ENCODE data around the gene CPN2. TPM values are rescaled to one million over a fixed set of nuclear protein-coding genes. Genes with fewer than 3 reads are reported as not detected.
A peak's percentile ranks its signal among the peaks of the same experiment; 100 is the strongest.

The CPN2 gene, protein sequence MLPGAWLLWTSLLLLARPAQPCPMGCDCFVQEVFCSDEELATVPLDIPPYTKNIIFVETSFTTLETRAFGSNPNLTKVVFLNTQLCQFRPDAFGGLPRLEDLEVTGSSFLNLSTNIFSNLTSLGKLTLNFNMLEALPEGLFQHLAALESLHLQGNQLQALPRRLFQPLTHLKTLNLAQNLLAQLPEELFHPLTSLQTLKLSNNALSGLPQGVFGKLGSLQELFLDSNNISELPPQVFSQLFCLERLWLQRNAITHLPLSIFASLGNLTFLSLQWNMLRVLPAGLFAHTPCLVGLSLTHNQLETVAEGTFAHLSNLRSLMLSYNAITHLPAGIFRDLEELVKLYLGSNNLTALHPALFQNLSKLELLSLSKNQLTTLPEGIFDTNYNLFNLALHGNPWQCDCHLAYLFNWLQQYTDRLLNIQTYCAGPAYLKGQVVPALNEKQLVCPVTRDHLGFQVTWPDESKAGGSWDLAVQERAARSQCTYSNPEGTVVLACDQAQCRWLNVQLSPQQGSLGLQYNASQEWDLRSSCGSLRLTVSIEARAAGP
- not detected for total RNA-seq

DNA sequence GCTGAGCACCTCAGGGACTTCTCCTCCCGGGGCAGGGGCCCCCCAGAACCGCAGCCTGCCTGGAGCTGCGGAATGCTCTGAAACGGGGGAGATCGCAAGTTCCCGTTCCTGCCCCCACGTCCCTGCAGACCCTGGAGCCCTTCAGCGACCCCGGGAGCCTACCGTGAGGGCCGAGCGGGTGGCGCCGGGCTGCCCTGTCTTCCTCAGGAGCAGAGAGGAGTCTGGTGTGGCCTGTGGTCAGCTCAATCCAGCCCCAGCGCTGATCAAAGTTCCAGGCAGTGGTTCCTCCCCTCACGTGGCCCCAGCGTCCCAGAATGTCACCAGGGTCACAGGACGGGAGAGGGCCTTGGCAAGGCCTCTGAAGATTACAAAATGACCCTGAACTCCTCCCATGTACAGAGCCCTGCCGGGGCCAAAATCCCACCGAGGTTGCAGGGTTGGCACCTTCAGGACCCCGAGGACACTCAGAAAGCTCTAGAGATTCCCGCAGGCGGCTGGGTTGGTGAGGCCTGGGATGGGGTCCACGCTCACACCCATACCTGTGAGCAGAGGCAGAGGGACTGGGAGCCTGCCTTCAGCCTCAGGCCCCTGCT lies at the start of gene CPN2:
Gene CPN2 (minus strand): TSS at position 249 of the 593 bp plus-strand sequence. CDS start 8,626 bp downstream, outside the sequence.
- no peaks in the 10 kb centered on the region for H3K27me3 ChIP-seq
- H3K4me1 ChIP-seq = no peaks in the 10 kb centered on the region
- H3K36me3 ChIP-seq = no peaks in the 10 kb centered on the region
- no peak within 1 kb of the TSS for H3K27ac ChIP-seq
- 82 to 88% methylated on average over 22 of the region's 24 CpGs for WGBS, 2 donors
- no peak for DNase-seq (ENCODE audit: low spot score in 2 of 2)
- TF ChIP-seq POLR2A (IDR thresholded peaks at IDR 0.05) = no peak
- TF ChIP-seq, protein P1, sequence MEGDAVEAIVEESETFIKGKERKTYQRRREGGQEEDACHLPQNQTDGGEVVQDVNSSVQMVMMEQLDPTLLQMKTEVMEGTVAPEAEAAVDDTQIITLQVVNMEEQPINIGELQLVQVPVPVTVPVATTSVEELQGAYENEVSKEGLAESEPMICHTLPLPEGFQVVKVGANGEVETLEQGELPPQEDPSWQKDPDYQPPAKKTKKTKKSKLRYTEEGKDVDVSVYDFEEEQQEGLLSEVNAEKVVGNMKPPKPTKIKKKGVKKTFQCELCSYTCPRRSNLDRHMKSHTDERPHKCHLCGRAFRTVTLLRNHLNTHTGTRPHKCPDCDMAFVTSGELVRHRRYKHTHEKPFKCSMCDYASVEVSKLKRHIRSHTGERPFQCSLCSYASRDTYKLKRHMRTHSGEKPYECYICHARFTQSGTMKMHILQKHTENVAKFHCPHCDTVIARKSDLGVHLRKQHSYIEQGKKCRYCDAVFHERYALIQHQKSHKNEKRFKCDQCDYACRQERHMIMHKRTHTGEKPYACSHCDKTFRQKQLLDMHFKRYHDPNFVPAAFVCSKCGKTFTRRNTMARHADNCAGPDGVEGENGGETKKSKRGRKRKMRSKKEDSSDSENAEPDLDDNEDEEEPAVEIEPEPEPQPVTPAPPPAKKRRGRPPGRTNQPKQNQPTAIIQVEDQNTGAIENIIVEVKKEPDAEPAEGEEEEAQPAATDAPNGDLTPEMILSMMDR (IDR thresholded peaks at IDR 0.05) = no peak
- TF ChIP-seq EP300 (IDR thresholded peaks at IDR 0.05) = no peak
- no peak within 1 kb of the TSS for H3K4me3 ChIP-seq
- no peaks in the 10 kb centered on the region for H3K9me3 ChIP-seq

DNA sequence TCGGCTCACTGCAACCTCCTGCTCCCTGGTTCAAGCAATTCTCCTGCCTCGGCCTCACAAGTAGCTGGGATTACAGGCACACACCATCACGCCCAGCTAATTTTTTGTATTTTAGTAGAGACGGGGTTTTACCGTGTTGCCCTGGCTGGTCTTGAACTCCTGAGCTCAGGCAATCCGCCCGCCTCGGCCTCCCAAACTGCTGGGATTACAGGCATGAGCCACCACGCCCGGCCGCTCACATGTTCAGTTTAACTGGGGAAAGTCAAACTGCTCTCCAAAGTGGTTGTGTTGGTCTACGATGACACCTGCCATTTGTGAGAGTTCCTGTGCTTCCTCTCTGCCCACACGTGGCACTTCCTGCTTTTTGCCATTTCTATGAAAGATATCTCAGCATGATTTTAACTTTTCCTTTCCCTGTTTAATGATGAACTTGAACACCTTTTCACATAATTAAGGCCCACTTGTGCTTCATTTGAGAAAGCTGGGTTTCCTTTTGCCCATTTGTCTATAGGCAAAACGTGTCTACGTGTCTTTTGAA lies 48.8 kb upstream of the CPN2 start:
- H3K27me3 ChIP-seq = peaks cover 0 to 18% of the 10 kb centered on the region in 2 donors
- 91 to 95% methylated on average over 15 of the region's 15 CpGs for WGBS, 2 donors
- H3K36me3 ChIP-seq = peaks cover 0 to 6% (median 0%) of the 10 kb centered on the region in 3 donors
- H3K4me3 ChIP-seq = no peak overlapping the region
- no peaks in the 10 kb centered on the region for H3K9me3 ChIP-seq
- H3K4me1 ChIP-seq = peaks cover 0 to 35% (median 21%) of the 10 kb centered on the region in 4 donors
- TF ChIP-seq POLR2A (IDR thresholded peaks at IDR 0.05) (no peak), EP300 (IDR thresholded peaks at IDR 0.05) (no peak)
- TF ChIP-seq, protein P1 (IDR thresholded peaks at IDR 0.05) = no peak
- DNase-seq (ENCODE audit: low spot score in 2 of 2) = no peak
- no peak overlapping the region for H3K27ac ChIP-seq

DNA sequence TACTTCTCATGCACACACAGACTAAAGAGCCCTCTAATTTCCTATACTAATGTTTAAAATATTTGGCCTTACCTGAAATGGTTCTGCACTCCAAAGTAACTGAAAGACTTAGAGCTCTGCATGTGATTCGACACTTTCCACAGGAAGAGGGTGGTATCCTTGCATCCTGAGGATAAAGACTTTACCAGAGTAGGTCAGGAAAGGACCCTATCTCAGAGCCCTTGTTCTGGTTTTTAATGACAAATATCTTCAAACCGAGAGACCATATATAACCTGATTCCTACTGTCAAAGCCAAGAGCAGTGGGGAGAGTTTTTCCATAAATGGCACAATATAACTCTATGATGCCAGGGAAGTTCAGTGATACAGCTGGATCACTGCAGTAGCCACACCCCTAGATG lies 48.0 kb upstream of the CPN2 start, which contains the start of gene GP5:
Gene GP5 (minus strand): TSS at position 101 of the 400 bp plus-strand sequence. CDS start 984 bp downstream, outside the sequence.
- DNase-seq (ENCODE audit: low spot score in 2 of 2) = no peak
- H3K9me3 ChIP-seq = no peaks in the 10 kb centered on the region
- TF ChIP-seq POLR2A (IDR thresholded peaks at IDR 0.05) (no peak), EP300 (IDR thresholded peaks at IDR 0.05) (no peak)
- TF ChIP-seq, protein P1 (IDR thresholded peaks at IDR 0.05) = no peak
- peaks cover 0 to 6% (median 0%) of the 10 kb centered on the region in 3 donors for H3K36me3 ChIP-seq
- 77 to 82% methylated on average over 2 of the region's 2 CpGs for WGBS, 2 donors
- H3K4me1 ChIP-seq = peaks cover 0 to 35% (median 21%) of the 10 kb centered on the region in 4 donors
- peak within 1 kb of the TSS in 2 of 4 donors; percentile 16 to 40 for H3K4me3 ChIP-seq
- H3K27ac ChIP-seq = no peak within 1 kb of the TSS
- peaks cover 0 to 18% of the 10 kb centered on the region in 2 donors for H3K27me3 ChIP-seq

DNA sequence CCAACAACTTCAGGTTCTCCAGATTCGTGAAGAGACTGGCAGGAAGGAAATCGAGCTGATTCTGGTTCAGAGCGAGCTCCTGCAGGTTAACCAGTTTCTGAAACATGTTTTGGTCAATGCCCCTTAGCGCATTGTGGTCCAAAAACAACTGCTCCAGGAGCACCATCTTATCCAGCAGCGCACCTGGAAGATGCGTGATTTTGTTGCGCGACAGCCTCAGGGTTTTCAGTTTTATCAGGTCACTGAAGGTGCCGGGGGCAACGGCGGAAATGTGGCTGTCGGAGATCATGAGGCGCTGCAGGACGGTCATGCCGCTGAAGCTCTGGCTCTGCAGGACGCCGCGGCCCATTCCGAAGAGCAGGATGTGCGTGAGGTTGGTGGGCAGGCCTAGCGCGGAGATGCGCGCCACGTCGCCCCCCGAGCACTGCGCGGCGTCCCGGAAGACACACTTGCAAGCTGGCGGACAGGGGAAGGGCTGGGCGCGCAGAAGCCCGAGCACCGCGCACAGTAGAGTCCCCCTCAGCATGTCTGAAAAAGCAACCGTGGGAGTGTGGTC lies 46.7 kb upstream of the CPN2 start:
- DNase-seq (ENCODE audit: low spot score in 2 of 2) = no peak
- Histone ChIP-seq H3K27me3 (peaks cover 0 to 18% of the 10 kb centered on the region in 2 donors), H3K4me3 (peak overlapping the region in 2 of 4 donors; percentile 16 to 40), H3K4me1 (peaks cover 0 to 35% (median 21%) of the 10 kb centered on the region in 4 donors), H3K36me3 (peaks cover 0 to 6% (median 0%) of the 10 kb centered on the region in 3 donors), H3K9me3 (no peaks in the 10 kb centered on the region), H3K27ac (no peak overlapping the region)
- TF ChIP-seq, protein P1 (IDR thresholded peaks at IDR 0.05) = no peak
- TF ChIP-seq EP300 (IDR thresholded peaks at IDR 0.05) = no peak
- TF ChIP-seq POLR2A (IDR thresholded peaks at IDR 0.05) = no peak
- WGBS, 2 donors = 11 to 14% methylated on average over 36 to 37 of the region's 38 CpGs

Measured in tibial nerve (tissue), 4 donors.